Panc1 (cell line): ENCODE measurements around the gene CENATAC.

Experiments
- CTCF ChIP-seq: fragments of 450-650 bp; IDR thresholded peaks from 2 replicates; pipeline ENCODE4 v1.5.1; 2017; ENCODE audit warnings: mild to moderate bottlenecking
- POLR2AphosphoS5 ChIP-seq: IDR thresholded peaks from 2 replicates; pipeline ENCODE4 v1.6.1; 2012; ENCODE audit warnings: mild to moderate bottlenecking, low read depth, low read length, moderate library complexity
- SIN3A ChIP-seq: IDR thresholded peaks from 2 replicates; pipeline ENCODE4 v1.6.1; 2012; ENCODE audit warnings: low read depth, mild to moderate bottlenecking, low read length, moderate library complexity, borderline replicate concordance; ENCODE audit not compliant: insufficient read depth
- TCF7L2 ChIP-seq: IDR thresholded peaks from 2 replicates; pipeline ENCODE4 v1.6.1; 2011; ENCODE audit warnings: mild to moderate bottlenecking, low read depth, low read length, inconsistent platforms
- TF ChIP-seq, protein P1 (sequence below), 2 experiments: IDR thresholded peaks; 2 replicates each; pipeline ENCODE4 v1.6.1; 2011 to 2012; ENCODE audit warnings: low read depth in 2 of 2, control low read depth in 1 of 2, low read length in 1 of 2, mild to moderate bottlenecking in 1 of 2, moderate library complexity in 1 of 2; ENCODE audit not compliant: insufficient read depth in 1 of 2

DNA sequence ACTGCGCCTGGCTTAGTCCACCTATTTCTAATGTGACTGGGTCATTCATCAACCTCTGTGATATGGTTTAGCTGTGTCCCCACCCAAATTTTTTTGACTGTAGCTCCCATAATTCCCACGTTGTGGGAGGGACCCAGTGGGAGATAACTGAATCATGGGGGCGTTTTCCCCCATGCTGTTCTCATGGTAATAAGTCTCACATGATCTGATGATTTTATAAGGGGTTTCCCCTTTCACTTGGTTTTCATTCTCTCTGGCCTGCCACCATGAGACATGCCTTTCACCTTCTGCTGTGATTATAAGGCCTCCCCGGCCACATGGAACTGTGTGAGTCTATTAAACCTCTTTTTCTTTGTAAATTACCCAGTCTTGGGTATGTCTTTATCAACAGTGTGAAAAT is 8.7 kb downstream of the CENATAC start:
- no peak for TF ChIP-seq CTCF
- no peak for TF ChIP-seq POLR2AphosphoS5
- no peak for TF ChIP-seq SIN3A
- TF ChIP-seq, protein P1, sequence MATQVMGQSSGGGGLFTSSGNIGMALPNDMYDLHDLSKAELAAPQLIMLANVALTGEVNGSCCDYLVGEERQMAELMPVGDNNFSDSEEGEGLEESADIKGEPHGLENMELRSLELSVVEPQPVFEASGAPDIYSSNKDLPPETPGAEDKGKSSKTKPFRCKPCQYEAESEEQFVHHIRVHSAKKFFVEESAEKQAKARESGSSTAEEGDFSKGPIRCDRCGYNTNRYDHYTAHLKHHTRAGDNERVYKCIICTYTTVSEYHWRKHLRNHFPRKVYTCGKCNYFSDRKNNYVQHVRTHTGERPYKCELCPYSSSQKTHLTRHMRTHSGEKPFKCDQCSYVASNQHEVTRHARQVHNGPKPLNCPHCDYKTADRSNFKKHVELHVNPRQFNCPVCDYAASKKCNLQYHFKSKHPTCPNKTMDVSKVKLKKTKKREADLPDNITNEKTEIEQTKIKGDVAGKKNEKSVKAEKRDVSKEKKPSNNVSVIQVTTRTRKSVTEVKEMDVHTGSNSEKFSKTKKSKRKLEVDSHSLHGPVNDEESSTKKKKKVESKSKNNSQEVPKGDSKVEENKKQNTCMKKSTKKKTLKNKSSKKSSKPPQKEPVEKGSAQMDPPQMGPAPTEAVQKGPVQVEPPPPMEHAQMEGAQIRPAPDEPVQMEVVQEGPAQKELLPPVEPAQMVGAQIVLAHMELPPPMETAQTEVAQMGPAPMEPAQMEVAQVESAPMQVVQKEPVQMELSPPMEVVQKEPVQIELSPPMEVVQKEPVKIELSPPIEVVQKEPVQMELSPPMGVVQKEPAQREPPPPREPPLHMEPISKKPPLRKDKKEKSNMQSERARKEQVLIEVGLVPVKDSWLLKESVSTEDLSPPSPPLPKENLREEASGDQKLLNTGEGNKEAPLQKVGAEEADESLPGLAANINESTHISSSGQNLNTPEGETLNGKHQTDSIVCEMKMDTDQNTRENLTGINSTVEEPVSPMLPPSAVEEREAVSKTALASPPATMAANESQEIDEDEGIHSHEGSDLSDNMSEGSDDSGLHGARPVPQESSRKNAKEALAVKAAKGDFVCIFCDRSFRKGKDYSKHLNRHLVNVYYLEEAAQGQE (IDR thresholded peaks at IDR 0.05; ENCODE audit: insufficient read depth in 1 of 2, low read depth in 2 of 2, low read length in 1 of 2), result no peak
- TF ChIP-seq TCF7L2, result no peak
